HCT116 (cell line): Measurements from ENCODE around the gene FRMD4B. TPM values are rescaled to one million over a fixed set of nuclear protein-coding genes. Genes with fewer than 3 reads are reported as not detected.

Experiments used
- ATAC-seq: fragments of 200-7000 bp; cut with Tn5 transposase; 2 replicates; pipeline ENCODE4 v1.9.1; 2020; ENCODE audit warnings: mild to moderate bottlenecking, moderate library complexity
- BruUV-seq: library from RNA; stranded (reverse); fragments of 400-500 nt; replicated peaks from 2 replicates; lab custom pipeline; 2021; lab: Mats Ljungman, UMichigan
- CTCF ChIA-PET: fragments of 300-600 bp; sonication (Branson Sonifier 250); formaldehyde crosslinking; loops from one replicate; lab custom pipeline; 2021; ENCODE audit warnings: antibody characterized with exemption; lab: Charles Lee
- POLR2A ChIA-PET: fragments of 300-600, 350-600 bp; sonication (Branson Sonifier 250); formaldehyde crosslinking; loops from one replicate; lab custom pipeline; 2021; ENCODE audit warnings: antibody characterized with exemption; lab: Charles Lee
- RAD21 ChIA-PET, 2 experiments: fragments of 300-600 bp; sonication (Branson Sonifier 250); formaldehyde crosslinking; loops; one replicate each; lab custom pipeline; 2023; ENCODE audit warnings: low total read pairs in 2 of 2; ENCODE audit not compliant: uncharacterized antibody in 2 of 2, unreplicated experiment in 2 of 2, low non-redundant PET in 1 of 2; lab: Charles Lee
- DNase-seq: peaks from one replicate; pipeline ENCODE4 v3.0.0-alpha.2; 2010; ENCODE audit warnings: low read depth, low spot score
- H2AFZ ChIP-seq: fragments of 200-600 bp; shearing (Covaris generic), sonication (generic); 2 replicates; pipeline ENCODE4 v1.6.1; 2017; ENCODE audit warnings: low read depth, mixed run types, mixed read lengths, antibody characterized with exemption, low read length; ENCODE audit not compliant: poor library complexity, severe bottlenecking
- H3K27ac ChIP-seq: 2 replicates; pipeline ENCODE4 v1.5.1; 2012; ENCODE audit warnings: low read depth, low read length
- H3K27me3 ChIP-seq: fragments of 200-600 bp; sonication (generic); 2 replicates; pipeline ENCODE4 v1.6.1; 2016; ENCODE audit warnings: mixed run types, low read length, mixed read lengths; ENCODE audit not compliant: insufficient read depth
- H3K36me3 ChIP-seq, 2 experiments: fragments of 200-500 bp in 1 of 2; fragments of 200-600 bp in 1 of 2; sonication (Bioruptor generic) in 1 of 2; sonication (generic) in 1 of 2; 2 replicates each; pipeline versions ENCODE4 v1.5.1 to v1.6.1; 2014 to 2016; ENCODE audit warnings: low read length in 2 of 2, inconsistent platforms in 1 of 2, mixed read lengths in 1 of 2, mixed run types in 1 of 2; ENCODE audit not compliant: insufficient read depth in 2 of 2, control insufficient read depth in 1 of 2
- H3K4me1 ChIP-seq, 2 experiments: fragments of 200-600 bp in 1 of 2; sonication (generic) in 1 of 2; 2 replicates each; pipeline versions ENCODE4 v1.5.1 to v1.6.1; 2012 to 2017; ENCODE audit warnings: low read length in 2 of 2, inconsistent platforms in 1 of 2, mild to moderate bottlenecking in 1 of 2, mixed read lengths in 1 of 2, mixed run types in 1 of 2, moderate library complexity in 1 of 2; ENCODE audit not compliant: insufficient read depth in 2 of 2, control insufficient read depth in 1 of 2
- H3K4me2 ChIP-seq: fragments of 200-600 bp; sonication (generic); 2 replicates; pipeline ENCODE4 v1.6.1; 2017; ENCODE audit warnings: mixed run types, low read length, mixed read lengths
- H3K4me3 ChIP-seq, 2 experiments: fragments of 200-600 bp in 1 of 2; sonication (generic) in 1 of 2; replicated peaks in 1 of 2; 2 replicates each; pipeline ENCODE4 v1.5.1; 2011 to 2016; ENCODE audit warnings: low read length in 2 of 2, control low read depth in 1 of 2, low read depth in 1 of 2, mild to moderate bottlenecking in 1 of 2, mixed read lengths in 1 of 2, mixed run types in 1 of 2
- H3K79me2 ChIP-seq: fragments of 200-600 bp; sonication (generic); 2 replicates; pipeline ENCODE4 v1.6.1; 2017; ENCODE audit warnings: mild to moderate bottlenecking, mixed run types, low read length, moderate library complexity, mixed read lengths; ENCODE audit not compliant: insufficient read depth
- H3K9ac ChIP-seq: fragments of 200-600 bp; sonication (generic); 2 replicates; pipeline ENCODE4 v1.6.1; 2016; ENCODE audit warnings: low read length, mixed read lengths
- H3K9me2 ChIP-seq: fragments of 200-600 bp; sonication (generic), shearing (Covaris generic); 2 replicates; pipeline ENCODE4 v1.6.1; 2017; ENCODE audit warnings: mixed run types, mild to moderate bottlenecking, moderate library complexity; ENCODE audit not compliant: insufficient read depth
- H3K9me3 ChIP-seq, 2 experiments: fragments of 200-500 bp in 1 of 2; fragments of 200-600 bp in 1 of 2; sonication (Bioruptor generic) in 1 of 2; sonication (generic) in 1 of 2; 2 replicates each; pipeline ENCODE4 v1.6.1; 2014 to 2017; ENCODE audit warnings: low read length in 2 of 2, mixed read lengths in 2 of 2, inconsistent platforms in 1 of 2, low read depth in 1 of 2, mild to moderate bottlenecking in 1 of 2, mixed run types in 1 of 2, moderate library complexity in 1 of 2; ENCODE audit not compliant: control insufficient read depth in 1 of 2, insufficient read depth in 1 of 2
- H4K20me1 ChIP-seq: fragments of 200-600 bp; sonication (generic), shearing (Covaris generic); 2 replicates; pipeline ENCODE4 v1.6.1; 2017; ENCODE audit warnings: mixed run types, mild to moderate bottlenecking, moderate library complexity; ENCODE audit not compliant: insufficient read depth
- ATF3 ChIP-seq: IDR thresholded peaks from 2 replicates; pipeline ENCODE4 v1.6.1; 2012
- CBX3 ChIP-seq: IDR thresholded peaks from 2 replicates; pipeline ENCODE4 v1.6.1; 2012; ENCODE audit warnings: low read depth
- CEBPB ChIP-seq: IDR thresholded peaks from 2 replicates; pipeline ENCODE4 v1.6.1; 2012; ENCODE audit warnings: low read depth
- CTCF ChIP-seq, 3 experiments: fragments of 200-600 bp in 1 of 3; sonication (generic) in 1 of 3; IDR thresholded peaks in 2 of 3; conservative IDR thresholded peaks in 1 of 3; 2 replicates each; pipeline ENCODE4 v1.5.1; 2012 to 2017; ENCODE audit warnings: low read depth in 2 of 3, low read length in 2 of 3, antibody characterized with exemption in 1 of 3, borderline replicate concordance in 1 of 3, control low read depth in 1 of 3, mild to moderate bottlenecking in 1 of 3, mixed read lengths in 1 of 3, mixed run types in 1 of 3, moderate library complexity in 1 of 3; ENCODE audit not compliant: insufficient read depth in 1 of 3
- EGR1 ChIP-seq: IDR thresholded peaks from 2 replicates; pipeline ENCODE4 v1.6.1; 2012; ENCODE audit warnings: low read depth
- ELF1 ChIP-seq: IDR thresholded peaks from 2 replicates; pipeline ENCODE4 v1.6.1; 2012; ENCODE audit warnings: low read depth, borderline replicate concordance
- EZH2 ChIP-seq: fragments of 200-600 bp; sonication (generic); IDR thresholded peaks from 2 replicates; pipeline ENCODE4 v1.6.1; 2017; ENCODE audit warnings: antibody characterized with exemption, mixed run types
- EZH2phosphoT487 ChIP-seq: fragments of 200-600 bp; IDR thresholded peaks from 2 replicates; pipeline ENCODE4 v1.6.1; 2018; ENCODE audit warnings: antibody characterized with exemption, borderline replicate concordance
- FOSL1 ChIP-seq: IDR thresholded peaks from 2 replicates; pipeline ENCODE4 v1.6.1; 2012; ENCODE audit warnings: low read depth
- JUND ChIP-seq: IDR thresholded peaks from 2 replicates; pipeline ENCODE4 v1.6.1; 2012
- MAX ChIP-seq: IDR thresholded peaks from 2 replicates; pipeline ENCODE4 v1.6.1; 2012
- POLR2A ChIP-seq: IDR thresholded peaks from 2 replicates; pipeline ENCODE4 v1.7.0; 2011; ENCODE audit warnings: borderline replicate concordance; ENCODE audit not compliant: insufficient read depth, insufficient read length; ENCODE audit errors: extremely low read depth
- POLR2AphosphoS5 ChIP-seq: IDR thresholded peaks from 2 replicates; pipeline ENCODE4 v1.6.1; 2011; ENCODE audit warnings: mild to moderate bottlenecking, low read depth, low read length, moderate library complexity
- RAD21 ChIP-seq: IDR thresholded peaks from 2 replicates; pipeline ENCODE4 v1.6.1; 2012; ENCODE audit warnings: low read depth, mild to moderate bottlenecking
- SIN3A ChIP-seq: IDR thresholded peaks from 2 replicates; pipeline ENCODE4 v1.6.1; 2012; ENCODE audit warnings: low read depth
- SRF ChIP-seq: IDR thresholded peaks from 2 replicates; pipeline ENCODE4 v1.6.1; 2012; ENCODE audit warnings: low read depth
- ZFX ChIP-seq: fragments of 450-650 bp; IDR thresholded peaks from 2 replicates; pipeline ENCODE4 v1.6.1; 2017
- intact Hi-C: fragments of 100-400 bp; cut with micrococcal nuclease; formaldehyde crosslinking; loops from 2 replicates; pipeline ENCODE4 v1.10.0; 2022
- total RNA-seq: library from RNA; stranded (reverse); gene quantifications from one replicate; pipeline ENCODE4 v1.2.1, GENCODE V29; 2021; ENCODE audit not compliant: unreplicated experiment
- TF ChIP-seq, protein P1 (sequence below): IDR thresholded peaks from 2 replicates; pipeline ENCODE4 v1.6.1; 2012; ENCODE audit warnings: low read depth
- TF ChIP-seq, protein P2 (sequence below): IDR thresholded peaks from 2 replicates; pipeline ENCODE4 v1.6.1; 2011; ENCODE audit warnings: mild to moderate bottlenecking, low read length, moderate library complexity; ENCODE audit not compliant: insufficient replicate concordance; ENCODE audit errors: extremely low read depth

The FRMD4B gene
- total RNA-seq, 1 experiment from 2014 or later, result 2.0 TPM

GRCh38 chr3:69130689-69131088, 255.2 kb downstream of the FRMD4B start:
- no peaks in the 10 kb centered on the region for H4K20me1 ChIP-seq
- no peaks in the 10 kb centered on the region for H3K9me3 ChIP-seq
- H3K9me2 ChIP-seq, result no peaks in the 10 kb centered on the region
- H3K79me2 ChIP-seq, result no peaks in the 10 kb centered on the region
- no peaks in the 10 kb centered on the region for H3K4me1 ChIP-seq
- DNase-seq (no peak), ATAC-seq (no peak)
- ChIA-PET RAD21 (no interaction called here), CTCF (interaction anchor here (0.8 kb wide), 1 partner anchor 10 kb away, joined by 4 read pairs; no protein-coding TSS in a partner anchor), POLR2A (interaction anchor here (1.2 kb wide), 1 partner anchor 8 kb away, joined by 3 read pairs; the partner anchor contains the start of gene LMOD3)
- H2AFZ ChIP-seq, result no peak overlapping the region
- BruUV-seq, result no TSS peak
- intact Hi-C loops, result no loop called here
- no peak overlapping the region for H3K4me3 ChIP-seq
- no peaks in the 10 kb centered on the region for H3K36me3 ChIP-seq
- H3K27ac ChIP-seq, result no peak overlapping the region
- TF ChIP-seq EGR1 (no peak), EZH2 (no peak), ELF1 (no peak), ZFX (no peak), SRF (no peak), EZH2phosphoT487 (no peak), FOSL1 (no peak), POLR2AphosphoS5 (no peak), JUND (no peak), RAD21 (no peak), SIN3A (no peak), ATF3 (no peak), CEBPB (no peak), CTCF (IDR thresholded peaks at IDR 0.05 in 2 of 3, conservative IDR thresholded peaks at IDR 0.05 in 1 of 3; ENCODE audit: borderline replicate concordance in 1 of 3, insufficient read depth in 1 of 3, low read depth in 2 of 3, low read length in 2 of 3) (no peak), POLR2A (no peak), MAX (no peak), CBX3 (no peak)
- TF ChIP-seq, protein P1, sequence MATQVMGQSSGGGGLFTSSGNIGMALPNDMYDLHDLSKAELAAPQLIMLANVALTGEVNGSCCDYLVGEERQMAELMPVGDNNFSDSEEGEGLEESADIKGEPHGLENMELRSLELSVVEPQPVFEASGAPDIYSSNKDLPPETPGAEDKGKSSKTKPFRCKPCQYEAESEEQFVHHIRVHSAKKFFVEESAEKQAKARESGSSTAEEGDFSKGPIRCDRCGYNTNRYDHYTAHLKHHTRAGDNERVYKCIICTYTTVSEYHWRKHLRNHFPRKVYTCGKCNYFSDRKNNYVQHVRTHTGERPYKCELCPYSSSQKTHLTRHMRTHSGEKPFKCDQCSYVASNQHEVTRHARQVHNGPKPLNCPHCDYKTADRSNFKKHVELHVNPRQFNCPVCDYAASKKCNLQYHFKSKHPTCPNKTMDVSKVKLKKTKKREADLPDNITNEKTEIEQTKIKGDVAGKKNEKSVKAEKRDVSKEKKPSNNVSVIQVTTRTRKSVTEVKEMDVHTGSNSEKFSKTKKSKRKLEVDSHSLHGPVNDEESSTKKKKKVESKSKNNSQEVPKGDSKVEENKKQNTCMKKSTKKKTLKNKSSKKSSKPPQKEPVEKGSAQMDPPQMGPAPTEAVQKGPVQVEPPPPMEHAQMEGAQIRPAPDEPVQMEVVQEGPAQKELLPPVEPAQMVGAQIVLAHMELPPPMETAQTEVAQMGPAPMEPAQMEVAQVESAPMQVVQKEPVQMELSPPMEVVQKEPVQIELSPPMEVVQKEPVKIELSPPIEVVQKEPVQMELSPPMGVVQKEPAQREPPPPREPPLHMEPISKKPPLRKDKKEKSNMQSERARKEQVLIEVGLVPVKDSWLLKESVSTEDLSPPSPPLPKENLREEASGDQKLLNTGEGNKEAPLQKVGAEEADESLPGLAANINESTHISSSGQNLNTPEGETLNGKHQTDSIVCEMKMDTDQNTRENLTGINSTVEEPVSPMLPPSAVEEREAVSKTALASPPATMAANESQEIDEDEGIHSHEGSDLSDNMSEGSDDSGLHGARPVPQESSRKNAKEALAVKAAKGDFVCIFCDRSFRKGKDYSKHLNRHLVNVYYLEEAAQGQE, result no peak
- TF ChIP-seq, protein P2, sequence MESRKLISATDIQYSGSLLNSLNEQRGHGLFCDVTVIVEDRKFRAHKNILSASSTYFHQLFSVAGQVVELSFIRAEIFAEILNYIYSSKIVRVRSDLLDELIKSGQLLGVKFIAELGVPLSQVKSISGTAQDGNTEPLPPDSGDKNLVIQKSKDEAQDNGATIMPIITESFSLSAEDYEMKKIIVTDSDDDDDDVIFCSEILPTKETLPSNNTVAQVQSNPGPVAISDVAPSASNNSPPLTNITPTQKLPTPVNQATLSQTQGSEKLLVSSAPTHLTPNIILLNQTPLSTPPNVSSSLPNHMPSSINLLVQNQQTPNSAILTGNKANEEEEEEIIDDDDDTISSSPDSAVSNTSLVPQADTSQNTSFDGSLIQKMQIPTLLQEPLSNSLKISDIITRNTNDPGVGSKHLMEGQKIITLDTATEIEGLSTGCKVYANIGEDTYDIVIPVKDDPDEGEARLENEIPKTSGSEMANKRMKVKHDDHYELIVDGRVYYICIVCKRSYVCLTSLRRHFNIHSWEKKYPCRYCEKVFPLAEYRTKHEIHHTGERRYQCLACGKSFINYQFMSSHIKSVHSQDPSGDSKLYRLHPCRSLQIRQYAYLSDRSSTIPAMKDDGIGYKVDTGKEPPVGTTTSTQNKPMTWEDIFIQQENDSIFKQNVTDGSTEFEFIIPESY, result no peak
- H3K9ac ChIP-seq, result no peak overlapping the region
- no peak overlapping the region for H3K4me2 ChIP-seq
- no peaks in the 10 kb centered on the region for H3K27me3 ChIP-seq
